ENCODE measurements around the gene UMPS.
"Not testable (repeated sequence)": the region's sequence is repeated elsewhere in the genome, so short reads cannot be mapped to it uniquely, and the experiment has no call there.

Gene UMPS

DNA sequence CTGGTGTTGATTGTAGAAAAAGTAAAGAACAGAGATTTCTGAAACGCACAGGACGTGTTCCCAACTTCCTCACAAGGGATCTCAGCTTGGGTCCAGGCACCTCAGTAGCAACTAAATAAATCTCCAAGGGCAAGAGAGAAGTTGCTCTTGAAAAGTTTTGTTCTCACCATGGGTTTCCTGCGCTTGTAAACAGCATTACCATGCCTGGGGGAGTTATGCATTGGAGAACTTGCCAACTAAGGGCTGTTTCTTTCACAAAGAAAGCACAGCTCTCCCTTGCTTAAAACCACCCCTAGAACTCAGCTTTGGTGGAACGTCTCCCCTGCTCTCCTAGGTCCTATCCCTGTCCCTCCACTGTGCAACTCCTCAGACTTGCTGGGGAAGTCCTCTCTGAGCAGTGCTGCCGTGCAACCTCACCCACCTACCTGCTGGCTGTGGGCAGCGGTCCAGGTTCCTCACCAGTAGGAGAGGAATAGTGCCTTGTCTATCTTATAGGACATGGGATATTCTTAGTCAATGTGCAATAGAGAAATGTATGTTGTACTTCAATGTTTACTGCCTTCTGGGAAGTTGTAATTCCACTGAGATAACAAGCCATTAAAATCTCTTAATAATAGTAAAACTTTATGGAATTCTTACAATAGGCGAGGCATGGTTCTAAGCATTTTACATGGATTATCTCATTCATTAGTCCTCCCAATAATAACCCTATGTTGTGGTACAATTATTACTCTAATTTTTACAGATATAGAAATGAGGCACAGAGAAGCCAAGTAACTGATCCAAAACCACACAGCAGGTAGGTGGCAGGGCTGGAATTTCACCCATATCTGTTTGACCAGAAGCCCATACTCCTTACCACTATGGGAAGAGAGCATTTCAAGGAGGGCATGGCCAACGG lies 51.5 kb downstream of the UMPS start:
- no peak for FAIRE-seq

DNA sequence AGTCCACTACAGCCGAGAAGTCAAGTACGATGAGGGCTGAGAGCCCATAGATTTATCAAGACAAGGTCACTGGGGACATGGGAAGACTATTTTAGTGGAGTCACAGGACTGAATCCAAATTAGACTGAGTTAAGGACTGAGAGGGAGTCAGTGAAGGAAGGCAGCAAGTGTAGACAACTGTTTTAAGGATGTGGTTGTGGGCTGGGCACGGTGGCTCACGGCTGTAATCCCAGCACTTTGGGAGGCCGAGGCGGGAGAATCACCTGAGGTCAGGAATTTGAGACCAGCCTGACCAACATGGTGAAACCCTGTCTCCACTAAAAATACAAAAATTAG lies 52.1 kb downstream of the UMPS start:
- not testable (repeated sequence) for FAIRE-seq

DNA sequence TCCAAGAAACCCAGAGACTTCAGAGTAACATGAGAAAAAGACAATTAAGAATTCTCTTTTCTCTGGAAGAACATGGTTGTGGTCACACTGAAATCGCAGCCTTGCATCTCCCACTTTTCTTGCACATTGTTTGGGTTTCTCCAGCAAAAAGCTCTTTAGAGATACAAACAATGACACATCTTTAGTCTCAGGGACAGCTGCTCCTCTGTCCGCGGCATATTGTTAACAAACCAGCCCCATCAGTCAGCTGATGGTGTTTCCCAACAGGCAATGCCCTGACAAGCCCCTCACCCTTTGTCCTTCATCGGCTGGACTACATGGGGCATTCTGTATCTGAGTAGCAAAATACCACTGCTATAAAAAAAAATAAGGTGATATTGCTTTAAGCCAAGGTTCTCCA lies 53.4 kb downstream of the UMPS start:
- no peak for FAIRE-seq

DNA sequence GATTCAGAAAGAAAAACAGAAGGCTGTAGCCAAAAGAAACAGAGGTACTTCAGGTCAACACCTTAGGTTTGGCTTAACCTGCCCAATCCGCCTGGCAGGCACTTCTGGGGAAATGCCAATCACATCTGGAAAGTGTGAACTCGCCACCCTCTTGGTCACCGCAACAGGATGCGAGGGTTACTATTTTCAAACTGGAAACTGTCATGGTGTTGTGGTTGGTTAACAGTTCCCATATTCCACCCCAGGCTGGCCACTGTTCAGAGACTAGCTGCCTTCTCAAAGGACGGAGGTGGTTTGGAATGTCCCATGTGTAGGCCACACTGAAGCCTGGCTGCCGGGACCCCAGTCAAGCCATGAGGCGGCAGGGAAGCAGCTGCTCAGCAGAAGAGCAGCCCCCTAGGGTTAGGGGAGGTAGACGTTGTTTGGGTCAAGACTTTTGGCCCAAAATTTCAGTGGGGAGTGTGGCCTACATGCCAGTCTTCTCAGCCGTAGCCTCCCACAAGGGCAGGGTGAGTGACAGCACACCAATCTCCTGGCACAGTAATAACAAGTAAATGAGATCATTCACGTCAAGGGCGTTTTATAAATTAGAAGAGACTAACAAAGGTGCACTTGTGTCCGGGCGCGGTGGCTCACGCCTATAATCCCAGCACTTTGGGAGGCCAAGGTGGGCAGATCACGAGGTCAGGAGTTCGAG lies 54.6 kb downstream of the UMPS start:
- no peak for FAIRE-seq

DNA sequence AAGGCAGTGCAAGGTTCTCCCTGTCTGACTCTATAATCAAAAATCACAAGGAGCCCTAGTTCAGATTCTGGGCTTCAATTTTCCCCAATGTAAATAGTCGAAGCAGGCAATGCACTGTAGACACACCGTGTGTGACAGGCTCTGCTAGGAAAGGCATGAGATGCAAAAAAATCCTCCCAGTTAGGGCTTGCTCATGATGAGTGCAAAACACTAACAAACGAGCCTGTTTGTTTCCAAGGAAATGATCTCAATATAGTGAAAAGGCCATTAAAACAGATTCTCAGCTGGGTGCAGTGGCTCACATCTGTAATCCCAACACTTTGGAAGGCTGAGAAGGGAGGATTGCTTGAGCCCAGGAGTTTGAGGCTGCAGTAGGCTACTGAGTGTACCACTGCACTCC lies 55.7 kb downstream of the UMPS start:
- no peak for FAIRE-seq

DNA sequence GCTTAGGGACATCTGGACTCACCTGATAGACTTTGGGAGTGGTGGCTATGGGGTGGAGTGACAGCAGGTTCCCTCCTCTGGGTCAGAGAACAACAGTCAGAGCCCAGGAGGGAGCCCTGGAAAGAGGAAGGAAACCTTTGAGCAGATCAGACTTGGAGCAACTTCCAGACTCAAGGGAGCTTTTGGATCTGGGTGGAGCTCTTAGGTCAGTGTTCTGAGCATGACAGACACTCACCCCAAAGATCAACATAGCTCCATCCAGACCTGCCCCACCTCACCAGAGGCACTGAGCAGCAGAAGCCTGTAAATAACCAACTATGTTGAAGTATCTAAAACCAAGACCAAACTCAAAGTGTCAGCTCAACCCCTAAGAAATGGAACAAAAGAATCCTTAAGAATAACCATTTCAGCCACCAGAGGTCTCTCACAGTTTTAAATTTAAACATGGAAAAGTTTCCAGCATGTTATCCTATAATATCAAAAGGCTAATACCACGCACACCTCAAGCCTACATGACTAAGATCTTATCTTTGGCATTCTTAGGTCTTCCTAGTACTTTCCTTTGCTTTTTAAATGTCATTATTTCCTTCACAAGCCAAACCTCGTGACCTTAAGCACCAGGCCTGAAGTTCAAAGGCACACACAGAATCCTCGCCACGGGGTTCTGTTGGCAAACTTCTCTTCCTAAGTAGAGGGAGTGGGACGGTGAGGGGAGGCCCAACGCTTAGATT lies 56.4 kb downstream of the UMPS start:
- FAIRE-seq = no peak

DNA sequence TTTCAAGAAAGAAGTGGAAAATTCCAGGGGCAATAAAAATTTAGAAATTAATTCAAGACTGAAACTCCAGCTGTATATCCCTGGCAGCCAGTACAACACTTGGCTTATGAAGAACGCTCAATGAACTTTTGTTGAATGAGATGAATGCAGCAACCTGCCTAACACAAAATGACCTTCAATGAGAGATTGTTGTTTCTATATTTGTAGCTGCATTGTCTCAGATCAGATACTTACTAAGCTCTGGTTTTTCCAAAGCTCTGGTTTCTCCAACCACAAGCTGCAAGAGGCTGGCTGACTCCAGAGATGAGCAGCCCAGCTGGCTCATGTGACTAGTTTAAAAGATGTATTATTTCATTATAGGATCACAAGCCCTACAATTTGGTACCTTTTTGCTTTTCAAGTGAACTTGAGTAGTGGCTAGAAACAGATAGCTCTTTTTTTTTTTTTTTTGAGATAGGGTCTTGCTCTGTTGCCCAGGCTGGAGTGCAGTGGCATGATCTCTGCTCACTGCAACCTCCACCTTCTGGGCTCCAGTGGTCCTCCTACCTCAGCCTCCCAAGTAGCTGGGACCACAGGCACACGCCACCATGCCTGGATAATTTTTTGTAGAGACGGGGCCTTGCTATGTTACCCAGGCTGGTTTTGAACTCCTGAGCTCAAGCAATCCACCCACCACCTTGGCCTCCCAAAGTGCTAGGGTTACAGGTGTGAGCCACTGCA lies 57.4 kb downstream of the UMPS start:
- no peak for FAIRE-seq

DNA sequence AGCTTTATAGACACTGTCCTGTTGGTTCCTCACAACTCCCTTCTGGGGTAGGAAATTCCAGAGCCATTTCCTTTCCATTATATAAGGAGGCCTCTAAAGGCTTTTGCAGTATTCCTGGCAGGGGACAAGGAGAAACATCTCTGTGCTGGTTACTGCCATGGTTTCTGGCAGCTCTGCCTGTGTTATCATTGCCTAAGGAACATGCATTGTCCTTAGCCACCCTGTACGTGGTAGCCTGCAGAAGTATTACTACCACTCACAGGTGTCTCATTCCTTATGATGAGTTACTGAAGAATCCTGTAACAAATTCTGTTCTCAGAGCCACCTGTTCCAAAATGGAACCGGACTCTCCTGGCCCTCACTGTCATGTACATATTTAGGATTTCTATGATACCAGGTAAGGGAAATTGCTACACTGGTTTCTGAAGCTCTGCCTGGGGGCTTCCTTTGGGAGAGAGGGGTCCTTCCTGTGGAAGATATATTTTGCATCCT lies 58.0 kb downstream of the UMPS start:
- FAIRE-seq = no peak

DNA sequence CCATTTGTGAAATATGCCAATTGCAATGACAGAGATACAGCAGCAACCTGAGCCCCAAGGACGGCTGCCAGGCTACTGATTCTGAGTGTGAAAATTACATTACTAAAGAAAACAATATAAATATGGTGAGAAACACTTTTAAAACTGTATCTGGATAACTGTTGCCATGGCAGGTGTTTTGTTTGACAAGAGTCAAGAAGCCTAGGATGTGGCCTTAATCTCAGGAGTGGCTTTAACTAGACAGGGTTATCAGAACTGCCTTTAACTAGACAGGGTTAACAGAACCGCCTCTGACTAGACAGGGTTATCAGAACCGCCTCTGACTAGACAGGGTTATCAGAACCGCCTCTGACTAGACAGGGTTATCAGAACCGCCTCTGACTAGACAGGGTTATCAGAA lies 58.9 kb downstream of the UMPS start:
- not testable (repeated sequence) for FAIRE-seq

DNA sequence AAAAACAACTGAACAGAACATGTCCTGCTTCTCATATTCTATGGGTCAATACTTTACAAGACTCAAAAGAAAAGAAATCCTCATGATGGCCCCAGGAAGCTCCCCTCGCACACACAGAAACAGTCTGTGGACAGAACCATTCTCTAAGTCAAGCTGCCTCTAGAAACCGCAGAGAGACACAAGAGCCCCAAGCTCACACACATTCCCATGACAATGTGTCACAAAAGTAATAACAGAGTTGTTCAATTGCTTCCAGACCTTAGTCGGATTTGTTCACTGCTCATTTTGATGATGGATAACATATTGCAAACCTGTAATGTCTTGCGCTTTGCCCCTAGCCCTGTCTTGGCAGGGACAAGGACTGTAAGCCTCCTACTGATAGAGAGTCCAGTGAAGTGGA lies 60.9 kb downstream of the UMPS start:
- no peak for FAIRE-seq

DNA sequence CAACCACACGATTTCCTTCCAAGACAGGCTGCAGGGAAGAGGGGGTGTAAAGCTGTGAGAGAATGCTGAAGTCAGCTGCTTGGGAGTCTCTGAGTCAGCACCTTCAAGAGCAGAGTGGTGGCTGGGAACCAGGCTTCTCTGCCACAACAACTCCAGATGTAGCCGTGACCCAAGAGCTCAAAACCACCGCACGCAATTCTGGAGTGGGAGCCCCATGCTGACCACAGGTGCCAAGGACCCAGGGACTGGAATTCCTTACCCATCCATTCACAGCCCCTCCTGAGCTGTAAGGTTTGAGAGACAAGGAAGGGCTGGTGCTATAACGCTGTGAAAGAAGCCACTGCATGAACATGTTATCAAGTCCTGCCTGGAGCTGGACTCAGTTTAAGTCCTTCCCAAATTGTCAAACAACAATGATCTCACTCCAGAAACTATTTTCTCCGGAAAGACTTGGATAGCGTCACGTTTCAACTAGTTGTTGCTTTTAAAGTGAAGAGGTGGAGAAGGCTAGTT lies 61.4 kb downstream of the UMPS start:
- FAIRE-seq = no peak

DNA sequence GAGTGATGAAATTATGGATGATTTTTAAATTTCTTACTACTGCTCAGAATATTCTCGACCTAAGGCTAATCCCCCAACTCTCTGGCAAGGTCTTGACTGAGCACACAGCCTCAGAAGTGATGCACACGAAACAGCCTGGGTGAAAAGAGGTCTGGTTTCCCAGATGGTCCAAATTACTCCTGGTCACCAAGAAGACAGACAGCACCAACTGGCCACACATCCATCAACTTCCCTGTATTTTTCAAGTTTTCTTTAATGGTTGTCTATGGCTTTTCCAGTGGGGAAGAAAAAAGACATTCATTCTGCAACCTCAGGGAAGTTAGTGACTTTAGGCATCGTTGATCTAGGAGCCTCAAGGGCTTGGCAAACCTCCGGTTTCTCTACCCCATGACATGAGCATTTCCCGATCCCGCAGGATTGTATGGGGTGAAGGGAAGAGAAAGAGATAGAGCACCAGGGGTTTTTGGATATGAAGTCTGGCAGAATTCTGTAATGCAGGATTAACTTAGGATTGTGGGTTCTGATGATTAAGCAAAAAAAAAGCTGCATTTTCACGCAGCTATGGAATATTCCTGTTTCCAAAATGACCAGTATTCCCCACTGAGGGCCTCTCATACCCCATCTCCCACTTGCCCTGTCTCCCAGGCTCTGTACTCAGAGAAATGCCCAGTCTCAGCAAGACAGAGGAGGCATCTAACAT lies 62.2 kb downstream of the UMPS start:
- no peak for FAIRE-seq

DNA sequence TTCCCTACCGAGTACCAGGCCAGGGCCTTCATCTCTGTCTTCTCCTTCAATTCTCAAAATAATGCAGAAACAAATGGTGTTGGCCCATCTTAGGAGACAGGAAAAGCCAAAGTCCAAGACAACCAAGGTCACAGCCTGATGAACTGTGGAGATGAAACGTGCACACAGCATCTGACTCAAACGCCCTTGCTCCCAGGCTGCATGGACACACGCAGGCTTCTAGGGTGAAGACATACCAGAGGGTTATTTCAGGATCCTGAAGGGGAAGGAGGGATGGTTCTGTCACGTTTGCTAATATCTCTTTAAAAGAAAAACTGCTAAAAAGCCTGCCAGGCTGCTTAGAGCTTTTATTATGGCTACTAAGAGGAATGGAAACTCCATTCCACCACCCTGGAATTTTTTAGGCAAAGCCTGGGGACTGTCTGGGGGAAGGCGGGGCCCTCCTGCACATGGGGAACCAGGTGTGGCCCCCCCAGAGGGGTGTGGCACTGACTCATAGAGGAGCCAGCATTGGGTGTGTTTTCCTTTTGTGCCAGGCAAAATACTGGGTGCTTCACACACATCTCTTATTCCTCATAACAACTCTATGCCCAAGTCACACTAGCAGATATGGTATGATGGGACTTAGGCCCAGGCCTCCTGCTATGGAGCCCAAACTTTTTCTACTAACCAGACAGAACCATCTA lies 62.9 kb downstream of the UMPS start:
- no peak for FAIRE-seq

DNA sequence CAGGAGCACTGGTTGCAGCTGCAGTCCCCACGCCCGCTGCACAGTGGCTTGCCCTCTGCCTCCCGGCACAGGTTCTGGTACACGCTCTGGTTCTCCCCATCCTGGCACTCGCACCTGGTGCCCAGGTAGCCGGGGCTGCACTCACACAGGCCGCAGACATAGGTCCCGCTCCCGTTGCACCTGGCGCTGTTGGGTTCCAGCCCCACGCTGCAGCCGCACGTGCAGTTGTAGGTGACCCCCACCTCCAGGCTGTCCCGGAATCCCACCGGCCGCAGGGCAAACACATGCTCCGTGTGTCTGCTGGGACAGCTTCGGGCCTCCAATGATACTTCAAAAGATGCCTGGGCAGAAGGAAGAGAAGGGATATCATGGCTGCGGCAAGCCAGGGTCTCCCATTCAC lies 66.2 kb downstream of the UMPS start:
- no peak for FAIRE-seq

DNA sequence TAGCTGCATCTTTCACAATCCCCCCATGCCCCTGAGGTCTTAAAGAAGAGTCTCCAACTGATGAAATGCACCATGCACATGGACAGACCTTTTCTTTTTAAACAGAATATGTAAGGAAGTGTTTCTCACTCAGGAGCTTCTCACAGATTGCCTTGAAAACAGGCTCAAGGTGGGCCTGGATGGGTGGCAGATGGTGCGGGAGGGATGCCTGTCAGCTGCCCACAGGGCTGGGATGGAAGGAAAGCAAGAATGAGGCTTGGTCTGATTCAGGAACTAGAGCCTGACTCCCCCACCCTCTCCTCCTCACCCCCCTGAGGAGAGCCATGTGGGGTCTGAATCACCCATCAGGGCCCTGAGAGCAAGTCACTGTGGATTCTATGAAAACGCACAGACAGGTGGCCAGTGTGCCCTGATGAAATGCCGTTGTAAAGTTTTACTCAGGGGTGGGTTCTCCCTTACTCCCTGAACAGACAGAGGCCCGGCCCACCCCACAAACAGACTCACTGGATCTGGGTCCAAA lies 67.2 kb downstream of the UMPS start:
- no peak for FAIRE-seq
